GM18951 (cell line): ENCODE data around the gene CRYBG1.

ENCODE experiments used
- POLR2A ChIP-seq: IDR thresholded peaks from 4 replicates; pipeline ENCODE4 v1.6.1; 2011; ENCODE audit warnings: mild to moderate bottlenecking; ENCODE audit not compliant: insufficient read length, insufficient read depth; ENCODE audit errors: extremely low read depth
- in situ Hi-C: fragments of 300-500 bp; cut with MboI; formaldehyde crosslinking; loops from one replicate; pipeline ENCODE4 v1.12.0; 2022; ENCODE audit warnings: low sequenced_read_pairs, mixed read lengths, inconsistent platforms; ENCODE audit not compliant: unreplicated experiment

CRYBG1 gene

GRCh38 chr6:106495014-106495413 lies 134.5 kb downstream of the CRYBG1 start:
- in situ Hi-C loops = no loop called here
- no peak for TF ChIP-seq POLR2A

DNA sequence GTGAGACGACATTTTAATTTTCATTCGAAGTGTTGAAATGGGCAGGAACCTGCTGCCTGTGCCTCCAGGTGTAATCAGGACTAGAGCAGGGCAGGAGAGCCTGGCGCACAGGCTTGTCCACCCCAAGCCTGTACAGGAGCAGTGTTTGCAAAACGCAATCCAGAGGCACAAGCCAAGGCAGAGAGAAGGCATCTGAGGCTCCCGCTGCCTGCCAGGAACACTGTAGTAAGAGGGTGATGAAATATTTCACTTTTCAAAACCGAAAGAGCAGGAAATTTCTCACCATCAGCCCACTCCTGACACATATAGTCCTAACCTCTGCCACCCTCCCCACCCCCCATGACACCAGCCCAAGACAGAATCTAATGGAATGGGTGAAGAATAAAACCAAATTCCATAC lies 136.3 kb downstream of the CRYBG1 start:
- in situ Hi-C loops = no loop called here
- TF ChIP-seq POLR2A = no peak

DNA sequence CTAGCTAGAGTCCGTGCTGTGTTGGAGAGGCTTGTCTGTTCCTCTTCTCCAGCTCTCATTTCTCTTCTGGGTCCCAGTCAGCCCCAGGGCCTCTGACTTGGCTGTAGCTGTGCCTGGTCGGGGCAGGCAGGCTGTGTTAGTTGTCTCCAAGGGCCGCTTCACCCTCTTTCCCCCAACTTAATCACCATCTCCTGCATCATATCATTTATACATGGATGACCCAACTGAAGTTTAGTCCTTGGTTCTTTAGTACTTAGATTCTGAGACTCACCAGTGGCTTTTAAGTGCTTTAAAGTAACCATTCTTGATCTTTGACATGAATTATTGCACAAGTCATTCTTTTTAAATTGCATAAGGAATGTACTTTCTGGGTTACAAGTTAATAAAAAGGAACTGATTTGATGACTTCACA lies 141.4 kb downstream of the CRYBG1 start:
- TF ChIP-seq POLR2A = no peak
- in situ Hi-C loops = no loop called here

DNA sequence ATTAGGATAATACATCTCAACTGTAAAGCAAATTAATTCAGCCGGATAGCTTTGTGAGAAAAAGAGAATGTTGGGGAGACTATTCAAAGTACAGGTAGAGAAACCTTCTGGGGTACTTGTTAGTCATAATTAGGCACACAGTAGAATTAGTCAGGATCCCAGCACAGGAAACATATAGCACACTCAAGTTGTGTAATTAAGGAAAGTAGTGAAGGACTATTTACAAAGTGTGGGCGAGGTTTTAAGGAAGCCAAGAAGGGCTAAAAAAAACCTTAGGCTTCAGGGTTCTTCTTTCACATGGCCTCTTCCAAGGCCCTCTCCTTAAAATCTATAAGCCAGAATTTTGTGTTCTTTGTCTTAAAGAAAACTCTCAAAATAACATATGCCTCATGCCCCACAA lies 142.0 kb downstream of the CRYBG1 start:
- in situ Hi-C loops = no loop called here

DNA sequence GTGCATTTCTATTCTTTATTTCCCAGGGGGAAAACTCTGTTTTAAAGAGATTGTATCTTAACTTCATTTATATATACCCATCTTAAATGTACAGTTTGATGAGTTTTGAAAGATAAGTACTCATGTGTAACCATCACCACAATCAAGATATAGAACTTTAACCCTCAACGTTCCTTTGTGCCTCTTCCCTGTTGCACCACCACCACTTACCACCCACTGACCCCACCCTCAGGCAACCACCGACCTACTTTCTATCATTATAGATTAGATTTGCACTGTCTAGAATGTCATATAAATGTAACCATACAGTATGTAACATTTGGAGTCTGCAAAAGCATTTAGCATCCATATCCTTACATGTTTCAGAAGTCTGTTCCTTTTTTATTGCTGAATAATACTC lies 147.8 kb downstream of the CRYBG1 start:
- no peak for TF ChIP-seq POLR2A
- in situ Hi-C loops = no loop called here

More for the DNA sequence above, 142.0 kb downstream of the CRYBG1 start:
- TF ChIP-seq POLR2A = no peak

DNA sequence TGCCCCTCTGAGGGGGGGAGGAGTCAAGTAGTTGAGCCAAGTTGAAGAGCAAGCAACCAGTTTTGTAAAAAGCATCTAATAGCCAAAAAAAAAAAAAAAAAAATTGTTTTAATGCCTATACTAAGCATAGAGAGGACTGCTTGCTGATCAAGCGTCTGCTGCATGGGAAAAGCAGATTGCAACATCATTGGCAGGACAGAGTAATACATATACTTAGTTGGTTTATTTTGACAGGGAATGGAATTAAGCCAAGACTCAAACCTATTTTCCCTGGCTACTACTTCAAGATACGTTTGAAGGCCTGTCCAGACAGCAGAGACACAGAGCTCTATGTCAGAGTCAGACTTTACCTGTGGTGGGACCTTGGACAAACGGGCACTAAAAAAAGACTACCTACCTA lies 148.3 kb downstream of the CRYBG1 start:
- TF ChIP-seq POLR2A = no peak
- in situ Hi-C loops = no loop called here

- TF ChIP-seq POLR2A = no peak
- in situ Hi-C loops = no loop called here
Measured at GRCh38 chr6:106509420-106510089, 149.0 kb downstream of the CRYBG1 start.

GRCh38 chr6:106510090-106510970 lies 149.8 kb downstream of the CRYBG1 start:
- in situ Hi-C loops = no loop called here
- TF ChIP-seq POLR2A = peak; percentile 21

GRCh38 chr6:106511288-106512047 lies 151.0 kb downstream of the CRYBG1 start:
- in situ Hi-C loops = no loop called here
- TF ChIP-seq POLR2A = no peak

GRCh38 chr6:106512048-106512967 lies 151.8 kb downstream of the CRYBG1 start:
- TF ChIP-seq POLR2A = no peak
- in situ Hi-C loops = no loop called here

GRCh38 chr6:106512968-106513574 lies 152.6 kb downstream of the CRYBG1 start:
- in situ Hi-C loops = no loop called here
- no peak for TF ChIP-seq POLR2A
